Measurements from ENCODE around the gene NDUFA9. TPM values are rescaled to one million over a fixed set of nuclear protein-coding genes. Genes with fewer than 3 reads are reported as not detected.

Gene NDUFA9
- total RNA-seq, result 338 TPM
- long read RNA-seq, full-length matches to known transcripts, result 279 of 292 reads
- long read RNA-seq, partial matches to known transcripts, result 7 of 292 reads
- long read RNA-seq, other reads (novel, unspliced or antisense), result 6 of 292 reads

GRCh38 chr12:4648501-4649357, at the start of gene NDUFA9, which contains the start of gene AKAP3:
NDUFA9 (plus strand) TSS chr12:4649114; CDS start chr12:4649127, 13 bp downstream.
AKAP3 (minus strand) TSS chr12:4649051; CDS start chr12:4638196, 10,855 bp downstream.
- H3K9me3 ChIP-seq (replicated peaks), result no peaks in the 10 kb centered on the region
- intact Hi-C loops (cut with micrococcal nuclease), result no loop called here

GRCh38 chr12:4603421-4603820, 45.5 kb upstream of the NDUFA9 start:
- intact Hi-C loops (cut with micrococcal nuclease), result no loop called here
- no peak for TF ChIP-seq CTCF (IDR thresholded peaks at IDR 0.05; ENCODE audit: borderline replicate concordance)

More at GRCh38 chr12:4648501-4649357, at the start of gene NDUFA9, which contains the start of gene AKAP3:
- peak within 1 kb of the TSS; percentile 93 for H3K27ac ChIP-seq (replicated peaks)
- peak; percentile 80 for DNase-seq
- peaks cover 57% of the 10 kb centered on the region for H3K4me1 ChIP-seq
- no peaks in the 10 kb centered on the region for H3K36me3 ChIP-seq
- TF ChIP-seq CTCF (IDR thresholded peaks at IDR 0.05; ENCODE audit: borderline replicate concordance), result no peak
- peak within 1 kb of the TSS; percentile 90 for H3K4me3 ChIP-seq
- no peaks in the 10 kb centered on the region for H3K27me3 ChIP-seq (ENCODE audit: low read depth)

GRCh38 chr12:4603946-4604345, 45.0 kb upstream of the NDUFA9 start:
- no peaks in the 10 kb centered on the region for H3K27me3 ChIP-seq (ENCODE audit: low read depth)
- TF ChIP-seq CTCF (IDR thresholded peaks at IDR 0.05; ENCODE audit: borderline replicate concordance), result no peak

More at GRCh38 chr12:4603421-4603820, 45.5 kb upstream of the NDUFA9 start:
- no peak overlapping the region for H3K4me3 ChIP-seq
- peaks cover 38% of the 10 kb centered on the region for H3K4me1 ChIP-seq
- no peaks in the 10 kb centered on the region for H3K9me3 ChIP-seq (replicated peaks)
- no peak for DNase-seq
- no peak overlapping the region for H3K27ac ChIP-seq (replicated peaks)
- H3K27me3 ChIP-seq (ENCODE audit: low read depth), result no peaks in the 10 kb centered on the region
- no peaks in the 10 kb centered on the region for H3K36me3 ChIP-seq

GRCh38 chr12:4604684-4605193, 44.2 kb upstream of the NDUFA9 start:
- TF ChIP-seq CTCF (IDR thresholded peaks at IDR 0.05; ENCODE audit: borderline replicate concordance), result peak; percentile 98
- intact Hi-C loops (cut with micrococcal nuclease), result no loop called here
- peaks cover 38% of the 10 kb centered on the region for H3K4me1 ChIP-seq
- peak; percentile 64 for DNase-seq
- no peaks in the 10 kb centered on the region for H3K36me3 ChIP-seq
- H3K9me3 ChIP-seq (replicated peaks), result no peaks in the 10 kb centered on the region
- no peaks in the 10 kb centered on the region for H3K27me3 ChIP-seq (ENCODE audit: low read depth)
- peak overlapping the region; percentile 81 for H3K27ac ChIP-seq (replicated peaks)
- H3K4me3 ChIP-seq, result peak overlapping the region; percentile 81

More at GRCh38 chr12:4603946-4604345, 45.0 kb upstream of the NDUFA9 start:
- DNase-seq, result no peak
- peaks cover 38% of the 10 kb centered on the region for H3K4me1 ChIP-seq
- H3K27ac ChIP-seq (replicated peaks), result no peak overlapping the region
- H3K9me3 ChIP-seq (replicated peaks), result no peaks in the 10 kb centered on the region
- intact Hi-C loops (cut with micrococcal nuclease), result no loop called here
- no peak overlapping the region for H3K4me3 ChIP-seq
- H3K36me3 ChIP-seq, result no peaks in the 10 kb centered on the region

GRCh38 chr12:4607056-4607455, 41.9 kb upstream of the NDUFA9 start:
- H3K9me3 ChIP-seq (replicated peaks), result no peaks in the 10 kb centered on the region
- H3K36me3 ChIP-seq, result peaks cover 19% of the 10 kb centered on the region
- intact Hi-C loops (cut with micrococcal nuclease), result no loop called here
- DNase-seq, result no peak
- H3K4me3 ChIP-seq, result no peak overlapping the region
- H3K27me3 ChIP-seq (ENCODE audit: low read depth), result no peaks in the 10 kb centered on the region
- H3K4me1 ChIP-seq, result peaks cover 38% of the 10 kb centered on the region
- no peak overlapping the region for H3K27ac ChIP-seq (replicated peaks)
- TF ChIP-seq CTCF (IDR thresholded peaks at IDR 0.05; ENCODE audit: borderline replicate concordance), result no peak
